Breast epithelium (tissue), 3 donors: ENCODE data around the gene TBXAS1.

Source experiments
- CTCF ChIP-seq, 3 donors: fragments of 450-650 bp; IDR thresholded peaks; one replicate each; pipeline ENCODE4 v1.5.1; 2016 to 2017; ENCODE audit warnings: antibody characterized with exemption in 3 of 3, mild to moderate bottlenecking in 3 of 3, moderate library complexity in 3 of 3
- POLR2A ChIP-seq: fragments of 450-650 bp; IDR thresholded peaks from one replicate; pipeline ENCODE4 v1.6.1; 2016; ENCODE audit warnings: antibody characterized with exemption, mild to moderate bottlenecking, moderate library complexity
- POLR2AphosphoS5 ChIP-seq, 3 donors: sonication (generic); formaldehyde crosslinking; IDR thresholded peaks; one replicate each; pipeline ENCODE4 v1.6.1; 2017; ENCODE audit warnings: antibody characterized with exemption in 3 of 3

- TF ChIP-seq CTCF (IDR thresholded peaks at IDR 0.05) (no peak), POLR2A (no peak), POLR2AphosphoS5 (IDR thresholded peaks at IDR 0.05) (no peak)
Measured at GRCh38 chr7:140069298-140069949, 240.4 kb downstream of the TBXAS1 start.
